ENCODE measurements around the gene GPR143. TPM values are rescaled to one million over a fixed set of nuclear protein-coding genes. Genes with fewer than 3 reads are reported as not detected.
"Not testable (repeated sequence)": the region's sequence is repeated elsewhere in the genome, so short reads cannot be mapped to it uniquely, and the experiment has no call there.

The GPR143 gene
- total RNA-seq: 2.3 and 3.1 TPM in 2 replicates

DNA sequence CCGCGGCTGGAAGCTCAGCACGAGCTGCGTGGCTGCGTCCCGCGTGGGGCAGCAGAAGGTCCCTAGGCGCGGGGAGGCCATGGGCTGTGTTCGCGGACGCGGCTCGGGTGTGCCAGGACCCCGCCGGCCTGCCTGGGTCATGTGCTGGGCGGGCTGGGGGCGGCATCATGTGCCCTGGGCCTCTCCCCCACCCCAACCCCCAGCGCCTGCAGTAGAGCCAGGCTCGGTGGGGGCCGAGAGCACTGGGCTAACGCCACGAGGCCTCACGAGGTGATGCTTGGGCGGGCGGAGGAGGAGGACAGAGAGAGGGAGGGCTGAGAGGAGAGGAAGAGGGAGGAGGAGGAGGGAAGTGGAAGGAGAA, at the start of gene GPR143:
Gene GPR143, minus strand, starts transcription at position 111 of the 361 bp plus-strand sequence. Its CDS starts 30 bp downstream, at position 81.
- no peak for DNase-seq (ENCODE audit: low read depth, low spot score)

GRCh38 chrX:9811086-9811485, 45.4 kb upstream of the GPR143 start:
- DNase-seq (ENCODE audit: low read depth, low spot score): not testable (repeated sequence)

- DNase-seq (ENCODE audit: low read depth, low spot score): not testable (repeated sequence)
These were observed 44.2 kb upstream of the GPR143 start for GRCh38 chrX:9809876-9810275.

DNA sequence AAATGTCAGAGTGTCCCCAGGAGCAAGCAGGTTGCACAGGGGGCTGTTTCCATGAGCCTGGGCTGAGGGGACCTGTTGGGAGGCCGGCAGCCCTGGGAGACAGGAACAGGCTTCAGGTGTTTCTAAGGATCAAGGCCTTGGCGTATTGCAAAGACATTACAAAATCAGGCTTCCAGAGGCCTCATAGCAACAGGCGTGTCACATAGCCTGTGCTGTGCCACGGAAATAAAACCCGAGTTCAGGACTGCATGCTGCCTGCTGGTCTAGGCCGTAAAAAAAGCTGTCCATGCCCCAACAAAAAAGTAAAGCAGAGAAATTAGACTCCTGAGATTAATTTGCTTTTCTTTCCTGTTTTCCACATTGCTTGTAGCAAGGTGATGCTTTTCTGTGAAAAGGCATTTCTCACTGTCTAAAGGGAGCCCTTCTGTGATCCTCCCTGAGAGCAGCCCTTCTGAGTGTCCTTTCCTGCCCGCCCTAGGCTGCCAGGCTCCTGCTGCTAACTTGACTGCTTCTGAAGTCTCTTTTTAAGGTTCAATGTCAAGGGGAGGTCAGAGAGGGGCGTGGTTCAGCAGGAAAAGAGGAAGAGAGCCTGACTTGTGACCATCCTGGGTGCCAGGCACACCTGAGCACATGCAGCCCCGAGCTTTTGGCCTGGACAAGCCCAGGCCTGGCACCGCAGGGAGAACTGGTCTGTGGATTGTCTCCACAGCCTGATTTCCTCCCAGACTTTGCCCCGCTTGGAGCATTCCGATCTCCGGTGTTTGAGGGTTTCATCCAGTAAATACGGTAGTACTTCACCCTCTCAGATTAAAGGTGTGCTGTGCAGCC, 41.9 kb upstream of the GPR143 start:
- DNase-seq (ENCODE audit: low read depth, low spot score): no peak

DNA sequence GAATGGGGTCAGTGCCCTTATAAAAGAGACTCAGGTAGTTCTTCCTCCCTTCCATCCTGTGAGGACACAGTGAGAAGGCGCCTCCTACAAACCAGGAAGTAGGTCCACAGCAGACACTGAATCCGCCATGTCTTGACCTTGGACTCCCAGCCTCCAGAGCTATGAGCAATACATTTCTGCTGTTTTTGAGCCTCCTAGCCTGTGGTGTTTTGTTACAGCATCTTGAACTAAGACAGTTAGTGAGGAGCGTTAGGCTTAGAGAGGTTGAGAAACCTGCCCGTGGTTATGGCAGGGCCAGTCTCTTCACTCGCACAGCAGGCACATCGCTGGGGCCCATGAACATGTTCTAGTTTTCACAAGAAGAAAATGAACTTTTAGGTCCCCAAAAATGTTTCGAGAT, 40.3 kb upstream of the GPR143 start:
- no peak for DNase-seq (ENCODE audit: low read depth, low spot score)

GRCh38 chrX:9804444-9804843, 38.8 kb upstream of the GPR143 start:
- no peak for DNase-seq (ENCODE audit: low read depth, low spot score)

DNA sequence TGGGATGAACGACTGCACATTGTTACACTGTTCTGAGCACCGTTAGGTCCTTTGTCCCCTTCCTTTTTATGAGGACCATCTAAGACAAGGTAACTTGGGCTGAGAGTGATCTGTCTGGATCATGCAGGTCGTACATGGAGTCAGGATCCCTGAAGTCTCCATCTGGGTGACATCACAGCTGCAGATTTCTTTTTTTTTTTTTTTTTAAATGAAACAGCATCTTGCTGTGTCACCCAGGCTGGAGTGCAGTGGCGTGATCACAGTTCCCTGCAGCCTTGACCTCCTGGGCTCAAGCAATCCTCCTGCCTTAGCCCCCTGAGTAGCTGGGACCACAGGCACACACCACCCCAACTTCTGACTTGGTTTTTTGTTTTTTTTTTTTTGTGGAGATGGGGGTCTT, 37.1 kb upstream of the GPR143 start:
- no peak for DNase-seq (ENCODE audit: low read depth, low spot score)

DNA sequence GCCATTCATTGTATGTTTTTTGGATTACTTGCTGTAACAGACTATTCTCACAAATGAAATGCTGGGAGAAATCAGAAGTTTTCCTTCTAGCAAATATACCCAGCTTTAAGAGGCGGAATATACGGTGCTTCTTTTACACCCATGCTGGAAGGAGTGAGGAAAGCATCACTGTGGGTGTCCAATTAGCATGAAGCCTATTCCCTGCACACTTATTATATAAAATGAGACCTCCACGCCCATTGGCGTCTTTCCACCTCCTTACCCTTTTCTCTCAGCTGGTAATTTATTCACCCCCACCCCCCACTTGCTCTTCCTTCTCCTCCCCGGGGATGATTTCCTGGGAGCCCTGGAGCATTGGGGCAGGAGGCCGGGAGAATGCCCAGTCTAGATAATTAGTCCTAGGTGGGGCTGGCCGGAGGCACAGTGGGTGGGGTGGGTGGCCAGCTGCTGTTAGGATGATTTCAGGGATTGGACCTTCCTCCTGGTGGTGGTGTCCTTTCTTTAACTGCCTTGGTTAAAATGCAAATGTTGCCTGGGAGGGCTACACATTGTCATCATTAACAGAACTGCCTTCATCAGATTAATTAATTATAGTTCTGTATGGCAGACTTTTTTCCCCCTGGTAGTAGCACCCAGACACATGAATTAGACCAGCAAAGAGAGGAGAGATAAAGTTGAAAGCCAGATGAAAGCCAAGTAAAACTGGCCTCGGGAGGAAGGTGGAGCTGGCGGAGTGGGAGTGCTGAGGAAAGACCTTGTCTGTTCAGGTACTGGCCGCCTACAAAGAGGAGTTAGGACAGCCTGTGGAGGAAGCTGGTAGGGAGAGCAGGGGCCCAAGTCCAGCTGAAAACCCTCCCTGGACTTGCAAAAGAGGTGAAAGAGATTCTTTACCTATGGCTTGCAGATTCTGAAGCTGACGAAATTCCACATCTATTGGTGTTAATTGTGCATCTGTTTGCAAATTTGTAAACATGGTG, 32.0 kb upstream of the GPR143 start:
- DNase-seq (ENCODE audit: low read depth, low spot score): no peak

- no peak for DNase-seq (ENCODE audit: low read depth, low spot score)
These were observed 28.8 kb upstream of the GPR143 start for GRCh38 chrX:9794495-9794894.

DNA sequence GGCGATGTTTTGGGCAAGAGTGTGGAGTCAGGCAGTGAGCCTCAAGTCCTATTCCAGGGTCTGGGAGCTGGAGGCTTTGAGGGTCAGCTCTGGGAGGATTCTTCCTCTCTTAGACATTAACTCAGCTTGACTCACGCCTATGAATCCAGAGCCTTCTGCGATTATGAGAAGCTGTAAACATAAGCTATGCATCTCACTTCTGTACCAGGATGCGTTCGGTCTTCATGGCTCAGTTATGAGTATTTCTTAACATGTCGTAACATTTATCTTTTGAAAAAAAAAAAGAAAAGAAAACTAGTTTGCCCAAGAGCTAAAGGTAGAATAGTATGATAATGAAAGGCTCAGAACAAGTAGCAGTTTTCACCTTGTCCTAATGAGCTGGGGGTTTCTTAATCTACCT, 25.2 kb upstream of the GPR143 start:
- DNase-seq (ENCODE audit: low read depth, low spot score): no peak

DNA sequence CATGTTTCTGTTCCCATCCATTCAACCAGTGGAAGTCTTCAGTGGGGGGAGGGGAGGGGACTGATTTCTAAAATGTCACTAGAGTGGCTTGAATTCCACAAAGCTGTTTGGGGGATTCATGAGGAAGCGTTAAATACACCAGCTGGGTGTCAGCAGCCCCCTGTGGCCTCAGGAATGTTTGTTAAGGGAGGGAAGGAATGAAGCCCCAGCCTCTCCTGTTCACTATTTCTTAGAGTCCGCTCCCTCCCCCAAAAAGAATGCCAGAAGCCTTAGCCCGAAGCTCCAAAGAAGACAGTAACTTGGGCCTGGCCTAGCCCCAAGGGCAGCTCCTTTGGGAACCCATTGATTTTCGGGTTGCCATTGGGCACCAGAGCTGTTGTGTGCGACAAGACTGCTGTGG, 23.9 kb upstream of the GPR143 start:
- no peak for DNase-seq (ENCODE audit: low read depth, low spot score)

DNA sequence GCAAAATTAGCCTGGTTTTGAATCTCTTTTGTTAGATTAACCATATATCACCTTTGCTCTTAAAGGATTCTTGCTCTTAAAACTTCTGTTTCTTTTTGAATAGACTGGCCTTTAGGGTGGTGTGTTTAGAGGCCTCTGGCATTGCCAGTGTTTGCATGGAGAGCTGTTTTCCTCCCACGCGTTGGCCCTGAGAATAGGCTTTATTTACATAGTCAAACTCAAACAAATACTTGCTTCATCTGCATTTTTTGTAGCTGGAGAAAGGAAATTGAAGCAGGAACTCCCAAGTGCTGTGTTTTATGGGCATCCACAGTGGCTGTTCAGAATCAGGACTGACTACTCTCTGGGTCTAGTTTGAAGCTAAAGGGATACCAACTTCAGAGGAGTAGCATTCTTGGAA, 23.3 kb upstream of the GPR143 start:
- no peak for DNase-seq (ENCODE audit: low read depth, low spot score)

- no peak for DNase-seq (ENCODE audit: low read depth, low spot score)
These were observed 21.4 kb upstream of the GPR143 start for GRCh38 chrX:9786798-9787635.

DNA sequence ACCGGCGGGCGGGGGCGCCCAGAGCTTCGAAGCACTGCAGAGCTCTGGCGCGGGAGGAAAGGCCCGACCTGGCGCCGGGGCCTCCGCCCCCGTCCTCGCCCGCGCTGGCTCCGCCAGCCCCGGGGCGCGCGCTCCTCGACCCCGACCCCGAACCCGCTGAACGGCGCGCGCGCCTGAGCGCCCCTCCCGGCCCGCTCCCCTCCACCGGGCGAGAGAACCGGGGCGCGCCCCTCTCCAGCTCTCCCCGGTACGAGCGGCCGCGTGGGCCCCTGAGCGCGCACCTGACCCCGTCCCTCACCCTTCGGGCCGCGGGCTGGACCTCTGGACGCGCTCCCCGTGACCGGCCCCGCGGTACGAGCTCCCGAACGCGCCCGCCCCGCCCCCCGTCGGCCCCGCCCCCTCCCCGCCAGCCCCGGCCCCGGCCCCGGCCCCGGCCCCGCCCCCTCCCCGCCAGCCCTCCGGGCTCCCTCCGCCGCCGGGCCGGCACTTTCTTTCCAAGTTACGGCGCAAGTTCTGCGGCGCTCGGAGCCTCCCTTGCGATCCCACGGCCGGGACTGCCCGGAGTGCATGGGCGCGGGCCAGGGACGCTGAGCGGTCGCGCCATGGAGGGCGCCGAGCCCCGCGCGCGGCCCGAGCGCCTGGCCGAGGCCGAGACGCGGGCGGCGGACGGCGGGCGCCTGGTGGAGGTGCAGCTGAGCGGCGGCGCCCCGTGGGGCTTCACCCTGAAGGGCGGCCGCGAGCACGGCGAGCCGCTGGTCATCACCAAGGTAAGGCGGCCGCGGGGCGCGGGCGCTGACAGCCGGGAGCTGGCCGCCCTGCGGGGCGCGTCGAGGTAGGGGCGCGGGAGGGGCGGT, 20.5 kb upstream of the GPR143 start, which contains the start of gene SHROOM2:
Gene SHROOM2, plus strand, starts transcription at position 486 of the 854 bp plus-strand sequence. Its CDS starts 117 bp downstream, at position 603.
- DNase-seq (ENCODE audit: low read depth, low spot score): no peak

DNA sequence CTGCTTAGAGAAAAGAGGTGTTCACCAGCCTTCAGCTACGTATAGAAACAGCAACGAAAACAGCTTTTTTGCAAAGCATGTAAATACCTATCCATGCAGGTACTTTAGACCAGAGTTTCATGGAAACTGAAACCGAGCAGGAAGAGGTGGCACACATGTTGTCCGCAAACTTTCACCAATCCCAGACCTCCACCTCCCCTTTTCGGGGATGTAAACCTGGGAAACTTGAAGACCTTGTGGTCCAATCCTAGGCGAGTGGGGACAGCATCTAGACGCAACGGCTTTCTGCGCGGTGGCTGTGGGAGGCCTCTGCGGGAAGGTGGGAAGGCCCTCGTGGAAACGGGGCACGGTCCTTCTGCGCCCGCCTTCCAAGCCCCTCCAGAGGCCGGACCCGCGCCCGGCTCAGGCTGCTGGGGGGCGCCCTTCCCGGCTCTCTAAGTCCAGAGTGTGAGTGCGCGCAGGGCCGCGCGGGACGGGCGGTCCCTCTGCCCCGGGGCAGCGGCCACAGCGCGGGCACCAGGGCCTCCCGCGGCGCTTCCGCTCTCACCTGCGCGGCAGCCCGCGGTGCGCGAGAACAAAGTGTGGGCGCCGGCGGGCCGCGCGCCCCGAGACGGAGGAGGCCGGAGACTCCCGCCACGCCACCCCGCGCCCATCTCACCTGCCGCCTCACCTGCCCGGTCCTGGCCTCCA, 19.8 kb upstream of the GPR143 start:
- DNase-seq (ENCODE audit: low read depth, low spot score): no peak

GRCh38 chrX:9784332-9784731, 18.7 kb upstream of the GPR143 start:
- no peak for DNase-seq (ENCODE audit: low read depth, low spot score)

DNA sequence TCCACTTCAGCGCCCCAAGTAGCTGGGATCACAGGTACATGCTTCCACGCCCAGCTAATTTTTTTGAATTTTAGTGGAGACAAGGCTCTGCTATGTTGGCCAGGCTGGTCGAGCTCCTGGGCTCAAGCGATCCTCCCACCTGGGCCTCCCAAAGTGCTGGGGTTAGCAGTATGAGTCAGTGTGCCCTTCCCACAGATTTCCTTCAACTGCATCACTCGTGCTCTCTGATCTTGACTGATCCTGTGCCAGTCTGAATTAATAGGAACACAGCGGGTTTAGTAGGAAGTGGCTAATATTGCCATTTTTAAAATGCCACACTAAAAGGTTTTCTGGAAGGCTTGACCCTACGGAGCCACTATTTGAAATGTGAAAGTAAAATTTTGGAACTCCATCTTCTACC, 16.3 kb upstream of the GPR143 start:
- DNase-seq (ENCODE audit: low read depth, low spot score): no peak

DNA sequence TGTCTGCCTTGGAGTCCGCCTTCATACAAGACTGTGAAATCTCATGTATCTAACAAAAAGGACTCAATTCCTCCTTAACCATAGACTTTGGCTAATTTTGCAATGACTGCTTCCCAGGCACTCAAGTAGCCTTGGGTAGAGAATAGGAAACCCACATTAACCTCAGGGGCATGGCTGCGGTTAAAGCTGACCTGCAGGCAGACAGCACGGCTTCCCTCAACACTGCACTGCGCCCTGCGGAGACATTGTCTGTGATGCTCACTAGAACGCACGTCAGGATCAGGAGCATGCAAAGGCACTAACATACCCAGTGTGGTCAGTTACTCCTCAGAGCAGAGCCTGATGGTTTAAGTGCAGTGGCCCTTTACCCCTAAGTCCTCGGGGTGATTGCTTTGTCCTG, 10.3 kb upstream of the GPR143 start:
- DNase-seq (ENCODE audit: low read depth, low spot score): no peak

DNA sequence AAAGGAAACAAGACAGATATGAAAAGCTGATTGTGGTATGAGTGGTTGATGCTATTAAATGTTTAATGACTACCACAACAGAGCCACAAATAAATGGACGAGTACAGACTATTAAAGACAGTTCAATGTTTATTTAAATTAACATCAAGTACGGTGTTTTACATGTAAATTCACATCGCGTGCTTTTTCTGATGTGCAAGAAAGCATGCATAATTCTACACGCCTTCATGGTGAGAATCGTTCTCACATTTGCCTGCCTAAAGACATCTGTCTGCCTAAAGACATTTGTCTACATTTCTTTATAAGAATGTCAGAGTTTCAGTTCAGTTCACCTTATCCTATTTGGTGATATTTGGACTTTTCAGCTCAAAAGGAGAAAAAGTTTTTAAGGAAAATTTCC, 7.3 kb upstream of the GPR143 start:
- DNase-seq (ENCODE audit: low read depth, low spot score): no peak

DNA sequence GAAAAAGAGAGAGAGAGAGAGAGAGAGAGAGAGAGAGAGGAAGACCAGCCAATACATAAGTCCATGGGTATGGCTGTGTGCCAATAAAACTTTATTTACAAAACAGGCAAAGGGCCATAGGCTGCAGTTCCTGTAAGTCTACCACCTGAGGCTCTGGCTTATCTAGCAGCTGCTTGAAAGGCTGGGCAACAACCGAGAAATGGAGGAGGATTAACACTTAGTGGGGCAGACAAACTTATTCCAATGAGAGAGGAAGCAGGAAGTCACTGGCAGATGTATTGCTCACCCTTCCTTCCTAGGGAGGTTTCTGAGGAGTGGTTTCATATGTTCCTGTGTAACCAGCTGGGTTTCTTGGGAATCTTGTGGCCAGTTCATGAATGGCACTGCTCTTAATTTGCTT, 4.7 kb upstream of the GPR143 start:
- peak; percentile 44 for DNase-seq (ENCODE audit: low read depth, low spot score)
